Left lung (tissue), 10 donors: ENCODE measurements around the gene SLCO2B1. TPM values are rescaled to one million over a fixed set of nuclear protein-coding genes. Genes with fewer than 3 reads are reported as not detected.

ENCODE experiments used
- ATAC-seq: fragments of 200-7000 bp; cut with Tn5 transposase; one replicate; pipeline ENCODE4 v1.9.1; 2020; ENCODE audit warnings: moderate library complexity
- DNase-seq, 4 donors: peaks; one replicate each; pipeline ENCODE4 v3.0.0-alpha.2; 2013 to 2020
- H3K27ac ChIP-seq, 2 donors: fragments of 200-600 bp; sonication (generic) in 1 of 2; one replicate each; pipeline versions ENCODE4 v1.5.0 to v1.8.0; 2020 to 2021
- H3K27me3 ChIP-seq, 2 donors: fragments of 200-600 bp; sonication (generic) in 1 of 2; one replicate each; pipeline versions ENCODE4 v1.5.0 to v1.8.0; 2020 to 2021
- H3K36me3 ChIP-seq, 2 donors: fragments of 200-600 bp; sonication (generic) in 1 of 2; one replicate each; pipeline versions ENCODE4 v1.5.0 to v1.8.0; 2020 to 2021
- H3K4me1 ChIP-seq, 2 donors: fragments of 200-600 bp; one replicate each; pipeline ENCODE4 v1.8.0; 2021
- H3K4me3 ChIP-seq, 2 donors: fragments of 200-600 bp; sonication (generic) in 1 of 2; one replicate each; pipeline versions ENCODE4 v1.5.0 to v1.8.0; 2020 to 2021; ENCODE audit warnings: mild to moderate bottlenecking in 1 of 2
- H3K9me3 ChIP-seq, 2 donors: fragments of 200-600 bp; sonication (generic) in 1 of 2; one replicate each; pipeline versions ENCODE4 v1.5.0 to v1.8.0; 2020 to 2021
- intact Hi-C, 2 donors: fragments of 100-400 bp; cut with DNase I; formaldehyde crosslinking; loops; one replicate each; pipeline versions ENCODE4 v1.11.2 to v1.14.2; 2022
- polyA plus RNA-seq, 6 donors: library from polyadenylated mRNA; unstranded; fragments of 120-200 nt; gene quantifications; one replicate each; pipeline ENCODE4 v1.2.1, GENCODE V29; 2013; ENCODE audit not compliant: insufficient read length in 6 of 6
- total RNA-seq, 2 donors: library from RNA; stranded (reverse); fragmentation: NEBNext Ultra II Directional; extraction: Animal tissue kit (Norgen Biotek cat#: 25700); gene quantifications; one replicate each; pipeline ENCODE4 v1.2.1, GENCODE V29; 2021
- TF ChIP-seq, protein P1 (sequence below), 2 donors: fragments of 200-600 bp; sonication (generic) in 1 of 2; IDR thresholded peaks; one replicate each; pipeline versions ENCODE4 v1.5.0 to v1.8.0; 2021; ENCODE audit warnings: antibody characterized with exemption in 2 of 2
- donor health status: DM: no; HTN: yes; CAD: no.
- donor health status: DM: no; HTN: no; CAD: no.

Gene SLCO2B1
- total and polyA plus RNA-seq, 8 donors, result 20.5 to 220 (median 27.9) TPM

DNA sequence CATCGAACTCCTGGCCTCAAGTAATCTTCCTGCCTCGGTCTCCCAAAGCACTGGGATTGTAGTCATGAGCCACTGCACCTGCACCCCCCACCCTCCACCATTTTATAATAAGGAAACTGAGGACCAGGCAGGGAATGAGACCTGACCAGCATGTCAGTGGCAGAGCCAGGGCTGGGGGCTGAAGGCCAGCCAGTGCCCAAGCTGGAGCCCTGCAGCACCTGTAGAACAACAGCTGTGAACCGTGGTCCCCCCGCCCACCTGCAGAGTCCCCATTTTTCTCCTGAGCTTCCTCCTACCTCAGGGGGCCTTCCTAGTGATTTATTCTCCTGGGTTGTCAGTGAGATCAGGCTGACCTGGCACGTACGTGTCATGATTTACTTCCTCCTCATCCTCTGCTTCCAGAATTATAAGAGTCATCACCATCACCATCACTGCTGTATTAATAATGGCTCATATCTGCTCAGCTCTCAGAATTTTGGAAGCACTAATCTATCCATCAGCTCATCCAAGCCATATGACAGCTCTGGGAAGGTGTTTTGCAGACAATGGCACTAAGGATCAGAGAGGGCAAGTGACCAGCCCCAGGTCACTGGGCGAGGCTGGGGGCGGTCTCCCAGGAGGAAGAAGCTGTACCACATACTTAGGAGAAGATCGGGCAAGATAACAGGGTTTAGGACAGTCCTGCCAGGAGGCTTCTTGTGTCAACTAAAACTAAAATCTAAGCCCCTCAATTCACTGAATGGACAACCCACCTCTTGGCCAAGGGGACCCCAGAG is 5.5 kb upstream of the SLCO2B1 start:
- no peak overlapping the region for H3K27ac ChIP-seq
- peaks cover 0 to under 1% of the 10 kb centered on the region in 2 donors for H3K27me3 ChIP-seq
- peaks cover 8 to 74% of the 10 kb centered on the region in 2 donors for H3K4me1 ChIP-seq
- no peaks in the 10 kb centered on the region for H3K36me3 ChIP-seq
- no peak for DNase-seq
- H3K4me3 ChIP-seq, result no peak overlapping the region
- no peak for ATAC-seq
- intact Hi-C loops, result loop anchor here (5.0 to 10.0 kb wide), 2 partner anchors 49 to 57 kb away; no protein-coding TSS in a partner anchor
- TF ChIP-seq, protein P1, sequence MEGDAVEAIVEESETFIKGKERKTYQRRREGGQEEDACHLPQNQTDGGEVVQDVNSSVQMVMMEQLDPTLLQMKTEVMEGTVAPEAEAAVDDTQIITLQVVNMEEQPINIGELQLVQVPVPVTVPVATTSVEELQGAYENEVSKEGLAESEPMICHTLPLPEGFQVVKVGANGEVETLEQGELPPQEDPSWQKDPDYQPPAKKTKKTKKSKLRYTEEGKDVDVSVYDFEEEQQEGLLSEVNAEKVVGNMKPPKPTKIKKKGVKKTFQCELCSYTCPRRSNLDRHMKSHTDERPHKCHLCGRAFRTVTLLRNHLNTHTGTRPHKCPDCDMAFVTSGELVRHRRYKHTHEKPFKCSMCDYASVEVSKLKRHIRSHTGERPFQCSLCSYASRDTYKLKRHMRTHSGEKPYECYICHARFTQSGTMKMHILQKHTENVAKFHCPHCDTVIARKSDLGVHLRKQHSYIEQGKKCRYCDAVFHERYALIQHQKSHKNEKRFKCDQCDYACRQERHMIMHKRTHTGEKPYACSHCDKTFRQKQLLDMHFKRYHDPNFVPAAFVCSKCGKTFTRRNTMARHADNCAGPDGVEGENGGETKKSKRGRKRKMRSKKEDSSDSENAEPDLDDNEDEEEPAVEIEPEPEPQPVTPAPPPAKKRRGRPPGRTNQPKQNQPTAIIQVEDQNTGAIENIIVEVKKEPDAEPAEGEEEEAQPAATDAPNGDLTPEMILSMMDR (IDR thresholded peaks at IDR 0.05), result no peak
- no peaks in the 10 kb centered on the region for H3K9me3 ChIP-seq

DNA sequence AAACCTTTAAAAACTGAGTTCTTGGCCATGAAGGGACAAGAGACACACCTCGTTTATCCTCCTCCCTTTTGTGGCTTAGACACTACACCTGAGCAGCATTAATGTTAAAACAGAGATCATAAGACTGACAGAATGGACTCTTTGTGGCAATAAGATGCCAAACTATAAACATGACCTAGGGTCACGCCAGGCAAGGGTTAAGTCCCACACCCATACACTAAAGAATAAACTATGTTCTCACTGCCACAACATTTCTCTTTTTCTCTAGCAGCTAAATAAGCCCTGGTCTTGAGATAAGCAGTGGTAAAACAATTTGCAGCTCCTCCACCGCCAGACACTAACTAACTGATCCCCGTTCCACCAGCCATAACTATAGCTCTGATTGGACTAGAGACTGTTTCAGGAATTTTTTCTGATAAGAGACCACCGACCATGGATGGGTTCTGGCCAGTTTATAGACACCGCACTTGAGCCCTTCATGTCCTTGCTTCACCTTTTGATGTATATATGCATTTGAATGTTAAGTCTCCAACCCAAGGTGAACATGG is 4.9 kb upstream of the SLCO2B1 start:
- H3K27ac ChIP-seq, result no peak overlapping the region
- peaks cover 8 to 80% of the 10 kb centered on the region in 2 donors for H3K4me1 ChIP-seq
- intact Hi-C loops, result loop anchor here (5.0 to 10.0 kb wide), 2 partner anchors 49 to 56 kb away; no protein-coding TSS in a partner anchor

DNA sequence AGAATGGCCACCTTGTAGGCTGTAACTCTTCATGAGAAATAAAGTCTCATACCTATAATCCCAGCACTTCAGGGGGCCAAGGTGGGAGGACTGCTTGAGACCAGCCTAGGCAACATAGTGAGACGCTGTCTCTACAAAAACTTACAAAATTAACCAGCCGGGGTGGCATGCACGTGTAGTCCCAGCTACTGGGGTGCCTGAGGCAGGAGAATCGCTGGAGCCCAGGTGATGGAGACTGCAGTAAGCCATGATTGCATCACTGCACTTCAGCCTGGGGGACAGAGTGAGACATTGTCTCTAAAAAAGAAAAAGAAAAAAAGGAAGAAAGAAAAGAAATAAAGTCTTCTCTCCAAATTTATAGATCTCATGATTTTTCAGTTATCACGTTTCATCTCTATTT is 4.2 kb upstream of the SLCO2B1 start:
- TF ChIP-seq, protein P1 (IDR thresholded peaks at IDR 0.05), result no peak
- Histone ChIP-seq H3K4me3 (no peak overlapping the region), H3K27ac (peak overlapping the region in 1 of 2 donors; percentile 73), H3K4me1 (peaks cover 8 to 81% of the 10 kb centered on the region in 2 donors), H3K36me3 (no peaks in the 10 kb centered on the region), H3K27me3 (no peaks in the 10 kb centered on the region), H3K9me3 (no peaks in the 10 kb centered on the region)
- ATAC-seq, result no peak
- DNase-seq, result no peak
- intact Hi-C loops, result loop anchor here (5.0 to 10.0 kb wide), 2 partner anchors 48 to 56 kb away; no protein-coding TSS in a partner anchor

More for the DNA sequence above, 4.9 kb upstream of the SLCO2B1 start:
- TF ChIP-seq, protein P1 (IDR thresholded peaks at IDR 0.05), result no peak
- no peaks in the 10 kb centered on the region for H3K27me3 ChIP-seq
- no peaks in the 10 kb centered on the region for H3K9me3 ChIP-seq
- no peak overlapping the region for H3K4me3 ChIP-seq
- ATAC-seq (no peak), DNase-seq (no peak)
- no peaks in the 10 kb centered on the region for H3K36me3 ChIP-seq

GRCh38 chr11:75147191-75147874 is 3.6 kb upstream of the SLCO2B1 start:
- Histone ChIP-seq H3K27ac (peak overlapping the region in 1 of 2 donors; percentile 73), H3K36me3 (no peaks in the 10 kb centered on the region), H3K9me3 (no peaks in the 10 kb centered on the region), H3K4me3 (no peak overlapping the region), H3K4me1 (peaks cover 8 to 81% of the 10 kb centered on the region in 2 donors), H3K27me3 (no peaks in the 10 kb centered on the region)
- no peak for ATAC-seq
- TF ChIP-seq, protein P1 (IDR thresholded peaks at IDR 0.05), result no peak
- no peak for DNase-seq
- intact Hi-C loops, result loop anchor here (5.0 to 10.0 kb wide), 2 partner anchors 47 to 55 kb away; no protein-coding TSS in a partner anchor
